CD4-positive, alpha-beta memory T cell (primary cell): ENCODE results near the gene GAA. TPM values are rescaled to one million over a fixed set of nuclear protein-coding genes. Genes with fewer than 3 reads are reported as not detected.
A peak's percentile ranks its signal among the peaks of the same experiment; 100 is the strongest.

ENCODE experiments used
- CTCF ChIA-PET: fragments of 350-600 bp; sonication (Branson Sonifier 250); formaldehyde crosslinking; loops from one replicate; lab custom pipeline; 2021; ENCODE audit warnings: inconsistent platforms; ENCODE audit not compliant: partially characterized antibody; lab: Charles Lee
- POLR2A ChIA-PET: fragments of 350-600 bp; sonication (Branson Sonifier 250); formaldehyde crosslinking; loops from one replicate; lab custom pipeline; 2021; ENCODE audit not compliant: partially characterized antibody; lab: Charles Lee
- DNase-seq, 5 donors: peaks; one replicate each; pipeline versions ENCODE4 v3.0.0 to v3.0.0-alpha.2; 2020 to 2022; ENCODE audit warnings: mixed read lengths in 1 of 5
- H3K27ac ChIP-seq: one replicate; pipeline ENCODE4 v1.7.0; 2013; ENCODE audit warnings: low read depth, low read length
- H3K27me3 ChIP-seq: 2 replicates; pipeline ENCODE4 v1.7.0; 2013; ENCODE audit warnings: mild to moderate bottlenecking, low read length, moderate library complexity; ENCODE audit not compliant: insufficient read depth
- H3K36me3 ChIP-seq: 2 replicates; pipeline ENCODE4 v1.7.0; 2013; ENCODE audit warnings: mild to moderate bottlenecking, low read length, moderate library complexity; ENCODE audit not compliant: insufficient read depth
- H3K4me1 ChIP-seq: 2 replicates; pipeline ENCODE4 v1.7.0; 2013; ENCODE audit warnings: mild to moderate bottlenecking, low read length, moderate library complexity; ENCODE audit not compliant: insufficient read depth
- H3K4me3 ChIP-seq, 2 donors: one replicate each; pipeline ENCODE4 v1.7.0; 2013; ENCODE audit warnings: low read length in 2 of 2, mild to moderate bottlenecking in 1 of 2
- H3K9me3 ChIP-seq, 2 donors: one replicate each; pipeline ENCODE4 v1.7.0; 2013; ENCODE audit warnings: low read length in 2 of 2, control low read depth in 1 of 2; ENCODE audit not compliant: control insufficient read depth in 1 of 2
- H3K27ac Mint-ChIP-seq, 7 donors: one replicate each; pipeline ENCODE4 v1.8.0; 2020 to 2021; ENCODE audit warnings: mixed read lengths in 7 of 7, mild to moderate bottlenecking in 6 of 7, inconsistent platforms in 3 of 7, moderate library complexity in 3 of 7
- H3K27me3 Mint-ChIP-seq, 2 donors: one replicate each; pipeline ENCODE4 v1.8.0; 2020 to 2021; ENCODE audit warnings: mixed read lengths in 2 of 2
- H3K36me3 Mint-ChIP-seq, 2 donors: one replicate each; pipeline ENCODE4 v1.8.0; 2020 to 2021; ENCODE audit warnings: mixed read lengths in 2 of 2, inconsistent platforms in 1 of 2, mild to moderate bottlenecking in 1 of 2
- H3K4me1 Mint-ChIP-seq, 4 donors: one replicate each; pipeline ENCODE4 v1.8.0; 2020 to 2021; ENCODE audit warnings: mixed read lengths in 4 of 4, mild to moderate bottlenecking in 1 of 4
- H3K4me3 Mint-ChIP-seq, 8 donors: one replicate each; pipeline ENCODE4 v1.8.0; 2020 to 2021; ENCODE audit warnings: mixed read lengths in 8 of 8, mild to moderate bottlenecking in 7 of 8, moderate library complexity in 6 of 8, inconsistent platforms in 3 of 8
- H3K9me3 Mint-ChIP-seq, 8 donors: one replicate each; pipeline ENCODE4 v1.8.0; 2020 to 2021; ENCODE audit warnings: mixed read lengths in 8 of 8, mild to moderate bottlenecking in 5 of 8, inconsistent platforms in 3 of 8, moderate library complexity in 1 of 8
- intact Hi-C: fragments of 100-400 bp; cut with micrococcal nuclease; formaldehyde crosslinking; loops from one replicate; pipeline ENCODE4 v1.15.1; 2023
- polyA plus RNA-seq, 2 donors: library from polyadenylated mRNA; unstranded; fragments of 300-500 nt; fragmentation: Illumina TruSeq; gene quantifications; one replicate each; pipeline ENCODE4 v1.2.3, GENCODE V29; 2021
- total RNA-seq, 2 experiments: library from RNA; stranded (reverse); gene quantifications; one replicate each; pipeline ENCODE4 v1.2.3, GENCODE V29; 2021

Gene GAA
- total and polyA plus RNA-seq, 4 experiments from 2014 or later = 14.5 to 44.8 (median 28.2) TPM

DNA sequence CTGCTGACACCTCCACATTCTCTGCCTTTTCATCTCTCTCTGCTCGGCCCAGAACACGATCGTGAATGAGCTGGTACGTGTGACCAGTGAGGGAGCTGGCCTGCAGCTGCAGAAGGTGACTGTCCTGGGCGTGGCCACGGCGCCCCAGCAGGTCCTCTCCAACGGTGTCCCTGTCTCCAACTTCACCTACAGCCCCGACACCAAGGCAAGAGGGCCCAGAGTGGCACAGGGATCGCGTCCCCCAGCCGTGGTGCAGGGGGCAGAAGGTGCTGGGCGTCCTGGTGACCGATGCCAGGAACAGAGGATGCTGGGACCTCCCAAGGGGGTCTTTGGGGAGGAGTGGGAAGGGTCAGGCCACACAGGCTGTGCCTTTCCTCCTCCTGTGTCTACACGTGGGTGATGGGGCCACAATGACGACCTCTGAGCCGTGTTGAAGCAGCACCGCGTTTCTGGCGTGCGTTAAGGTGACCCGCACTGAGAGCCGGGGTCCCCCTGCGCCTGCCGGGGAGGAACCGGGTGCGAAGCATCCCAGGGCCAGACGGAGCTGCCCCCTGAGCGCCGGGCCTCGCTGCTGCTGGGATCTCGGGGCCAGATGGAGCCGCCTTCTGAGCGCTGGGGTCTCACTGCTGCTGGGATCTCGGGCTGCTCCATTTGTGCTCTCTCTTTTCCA lies 17.4 kb downstream of the GAA start:
- POLR2A ChIA-PET = interaction anchor here (1.2 kb wide), 1 partner anchor 17 kb away, joined by 6 read pairs; the partner anchor contains the start of gene GAA
- Mint-ChIP-seq H3K27ac (no peak overlapping the region), H3K9me3 (peaks cover 0 to 6% (median 0%) of the 10 kb centered on the region in 8 donors), H3K27me3 (no peaks in the 10 kb centered on the region), H3K4me1 (no peaks in the 10 kb centered on the region), H3K4me3 (no peak overlapping the region), H3K36me3 (no peaks in the 10 kb centered on the region)
- intact Hi-C loops = no loop called here
- no peak overlapping the region for H3K4me3 ChIP-seq
- H3K9me3 ChIP-seq = no peaks in the 10 kb centered on the region
- CTCF ChIA-PET = no interaction called here
- DNase-seq = no peak
- no peak overlapping the region for H3K27ac ChIP-seq
- H3K27me3 ChIP-seq = no peaks in the 10 kb centered on the region
- no peaks in the 10 kb centered on the region for H3K36me3 ChIP-seq
- H3K4me1 ChIP-seq = no peaks in the 10 kb centered on the region

DNA sequence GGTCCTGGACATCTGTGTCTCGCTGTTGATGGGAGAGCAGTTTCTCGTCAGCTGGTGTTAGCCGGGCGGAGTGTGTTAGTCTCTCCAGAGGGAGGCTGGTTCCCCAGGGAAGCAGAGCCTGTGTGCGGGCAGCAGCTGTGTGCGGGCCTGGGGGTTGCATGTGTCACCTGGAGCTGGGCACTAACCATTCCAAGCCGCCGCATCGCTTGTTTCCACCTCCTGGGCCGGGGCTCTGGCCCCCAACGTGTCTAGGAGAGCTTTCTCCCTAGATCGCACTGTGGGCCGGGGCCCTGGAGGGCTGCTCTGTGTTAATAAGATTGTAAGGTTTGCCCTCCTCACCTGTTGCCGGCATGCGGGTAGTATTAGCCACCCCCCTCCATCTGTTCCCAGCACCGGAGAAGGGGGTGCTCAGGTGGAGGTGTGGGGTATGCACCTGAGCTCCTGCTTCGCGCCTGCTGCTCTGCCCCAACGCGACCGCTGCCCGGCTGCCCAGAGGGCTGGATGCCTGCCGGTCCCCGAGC lies 17.9 kb downstream of the GAA start:
- no peaks in the 10 kb centered on the region for H3K9me3 ChIP-seq
- no peaks in the 10 kb centered on the region for H3K27me3 Mint-ChIP-seq
- no peak for DNase-seq
- intact Hi-C loops = no loop called here
- no peak overlapping the region for H3K27ac ChIP-seq
- no peaks in the 10 kb centered on the region for H3K27me3 ChIP-seq
- POLR2A ChIA-PET = interaction anchor here (1.2 kb wide), 1 partner anchor 18 kb away, joined by 6 read pairs; the partner anchor contains the start of gene GAA
- no peak overlapping the region for H3K27ac Mint-ChIP-seq
- CTCF ChIA-PET = no interaction called here
- H3K36me3 ChIP-seq = no peaks in the 10 kb centered on the region
- no peaks in the 10 kb centered on the region for H3K4me1 Mint-ChIP-seq
- no peaks in the 10 kb centered on the region for H3K36me3 Mint-ChIP-seq
- H3K4me1 ChIP-seq = no peaks in the 10 kb centered on the region
- H3K4me3 Mint-ChIP-seq = no peak overlapping the region
- H3K4me3 ChIP-seq = no peak overlapping the region
- H3K9me3 Mint-ChIP-seq = peaks cover 0 to 6% (median 0%) of the 10 kb centered on the region in 8 donors

DNA sequence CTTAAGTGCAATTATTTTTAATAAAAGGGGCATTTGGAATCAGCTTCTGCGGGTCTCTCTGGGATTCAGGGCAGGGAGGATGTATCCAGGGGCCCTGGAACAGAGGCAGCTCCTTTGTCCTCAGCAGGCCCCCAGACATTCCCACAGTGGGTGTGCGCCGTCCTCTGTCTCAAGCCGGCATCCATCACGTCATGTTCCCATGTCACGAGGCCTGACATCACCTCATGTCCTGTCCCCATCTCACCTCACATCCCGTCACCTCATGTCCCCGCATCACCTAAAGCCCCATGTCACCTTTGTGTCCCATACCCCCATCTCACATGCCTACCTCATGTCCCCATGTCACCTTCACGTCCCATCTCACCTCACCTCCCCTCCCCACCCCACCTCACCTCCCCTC lies 18.5 kb downstream of the GAA start:
- Histone ChIP-seq H3K36me3 (no peaks in the 10 kb centered on the region), H3K27ac (no peak overlapping the region), H3K4me1 (no peaks in the 10 kb centered on the region), H3K4me3 (no peak overlapping the region), H3K9me3 (no peaks in the 10 kb centered on the region), H3K27me3 (no peaks in the 10 kb centered on the region)
- no peaks in the 10 kb centered on the region for H3K27me3 Mint-ChIP-seq
- H3K4me3 Mint-ChIP-seq = no peak overlapping the region
- intact Hi-C loops = no loop called here
- no peaks in the 10 kb centered on the region for H3K36me3 Mint-ChIP-seq
- POLR2A ChIA-PET = interaction anchor here (1.2 kb wide), 1 partner anchor 18 kb away, joined by 6 read pairs; the partner anchor contains the start of gene GAA
- H3K4me1 Mint-ChIP-seq = no peaks in the 10 kb centered on the region
- peaks cover 0 to 6% (median 0%) of the 10 kb centered on the region in 8 donors for H3K9me3 Mint-ChIP-seq
- H3K27ac Mint-ChIP-seq = no peak overlapping the region
- DNase-seq = no peak
- CTCF ChIA-PET = no interaction called here

DNA sequence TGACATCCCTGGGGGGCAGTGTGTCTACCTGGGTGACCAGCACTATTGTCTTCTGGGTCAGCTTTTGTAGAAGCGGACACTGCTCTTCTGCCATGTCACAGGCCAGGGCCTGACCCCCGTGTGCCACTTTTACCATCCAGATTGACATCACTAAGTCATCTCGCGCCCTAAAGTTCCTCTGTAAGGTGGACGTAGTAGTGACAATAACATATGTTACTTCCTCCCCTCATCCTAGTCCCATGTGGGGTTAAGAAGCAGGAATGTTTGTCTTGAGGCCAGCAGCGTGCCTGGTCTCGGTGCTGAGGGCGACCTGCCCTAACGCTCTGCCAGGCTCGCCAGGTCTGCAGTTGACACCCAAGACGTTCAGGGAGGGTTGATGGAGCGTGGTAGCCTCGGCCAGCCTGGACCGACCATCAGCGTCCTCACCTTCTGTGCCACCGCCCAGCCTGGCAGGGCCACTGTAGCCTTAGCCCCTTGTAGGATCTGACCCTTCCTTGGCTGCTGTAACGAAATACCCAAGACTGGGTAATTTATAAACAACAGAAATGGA lies 20.7 kb downstream of the GAA start:
- CTCF ChIA-PET = no interaction called here
- no peaks in the 10 kb centered on the region for H3K4me1 Mint-ChIP-seq
- no peak overlapping the region for H3K27ac ChIP-seq
- POLR2A ChIA-PET = no interaction called here
- H3K9me3 Mint-ChIP-seq = no peaks in the 10 kb centered on the region
- H3K4me1 ChIP-seq = no peaks in the 10 kb centered on the region
- H3K4me3 Mint-ChIP-seq = no peak overlapping the region
- intact Hi-C loops = no loop called here
- H3K36me3 ChIP-seq = no peaks in the 10 kb centered on the region
- no peak for DNase-seq
- peaks cover 3 to 5% of the 10 kb centered on the region in 2 donors for H3K27me3 Mint-ChIP-seq
- H3K27me3 ChIP-seq = no peaks in the 10 kb centered on the region
- no peaks in the 10 kb centered on the region for H3K9me3 ChIP-seq
- peak overlapping the region in 1 of 7 donors; percentile 65 for H3K27ac Mint-ChIP-seq
- H3K36me3 Mint-ChIP-seq = no peaks in the 10 kb centered on the region
- H3K4me3 ChIP-seq = no peak overlapping the region

DNA sequence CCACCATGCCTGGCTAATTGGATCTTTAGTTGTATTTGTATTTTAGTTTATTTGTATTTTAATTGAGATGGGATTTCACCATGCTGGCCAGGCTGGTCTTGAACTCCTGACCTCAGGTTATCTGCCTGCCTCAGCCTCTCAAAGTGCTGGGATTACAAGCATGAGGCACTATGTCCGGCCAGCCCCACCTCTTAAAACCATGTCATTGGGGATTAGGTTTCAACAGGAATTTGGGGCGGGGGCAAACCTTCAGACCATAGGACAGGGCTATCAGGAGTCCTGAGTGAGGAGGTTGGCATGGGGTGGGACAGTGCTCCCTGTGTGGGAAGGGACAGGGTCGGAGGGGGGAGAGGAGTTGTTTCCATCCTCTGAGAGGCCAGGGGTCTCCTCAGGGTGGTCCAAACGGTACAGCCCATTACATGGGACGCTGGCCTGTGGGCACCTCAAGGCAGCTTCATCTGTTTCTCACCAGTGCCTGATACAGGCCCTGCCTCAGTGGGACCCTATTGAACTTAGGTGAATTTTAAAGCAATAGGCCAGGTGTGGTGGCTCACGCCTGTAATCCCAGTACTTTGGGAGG lies 21.6 kb downstream of the GAA start:
- Histone ChIP-seq H3K36me3 (no peaks in the 10 kb centered on the region), H3K27ac (no peak overlapping the region), H3K4me1 (no peaks in the 10 kb centered on the region), H3K27me3 (no peaks in the 10 kb centered on the region), H3K4me3 (no peak overlapping the region), H3K9me3 (no peaks in the 10 kb centered on the region)
- POLR2A ChIA-PET = no interaction called here
- peaks cover 3 to 5% of the 10 kb centered on the region in 2 donors for H3K27me3 Mint-ChIP-seq
- no peak overlapping the region for H3K27ac Mint-ChIP-seq
- intact Hi-C loops = no loop called here
- no peaks in the 10 kb centered on the region for H3K9me3 Mint-ChIP-seq
- CTCF ChIA-PET = no interaction called here
- no peaks in the 10 kb centered on the region for H3K36me3 Mint-ChIP-seq
- no peaks in the 10 kb centered on the region for H3K4me1 Mint-ChIP-seq
- no peak overlapping the region for H3K4me3 Mint-ChIP-seq
- DNase-seq = no peak

DNA sequence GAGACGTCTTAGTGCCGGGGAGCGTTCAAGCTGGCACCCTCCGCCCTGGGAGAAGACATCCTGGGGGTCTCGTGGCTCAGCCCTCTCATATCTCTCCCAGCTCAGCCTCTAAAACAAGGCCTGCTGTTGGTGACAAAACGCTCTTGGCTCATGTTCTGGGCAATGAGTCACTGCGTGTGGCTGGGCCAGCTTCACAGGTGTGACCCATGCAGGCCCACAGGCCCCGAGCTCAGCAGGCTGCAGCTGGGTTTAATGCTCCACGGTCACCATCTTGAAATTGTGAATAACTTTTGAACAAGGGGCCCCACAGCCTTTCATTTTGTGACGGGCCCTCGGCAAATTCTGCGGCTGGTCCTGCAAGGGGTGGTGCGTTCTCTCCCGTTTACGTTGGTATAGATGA lies 22.4 kb downstream of the GAA start:
- no peaks in the 10 kb centered on the region for H3K4me1 Mint-ChIP-seq

DNA sequence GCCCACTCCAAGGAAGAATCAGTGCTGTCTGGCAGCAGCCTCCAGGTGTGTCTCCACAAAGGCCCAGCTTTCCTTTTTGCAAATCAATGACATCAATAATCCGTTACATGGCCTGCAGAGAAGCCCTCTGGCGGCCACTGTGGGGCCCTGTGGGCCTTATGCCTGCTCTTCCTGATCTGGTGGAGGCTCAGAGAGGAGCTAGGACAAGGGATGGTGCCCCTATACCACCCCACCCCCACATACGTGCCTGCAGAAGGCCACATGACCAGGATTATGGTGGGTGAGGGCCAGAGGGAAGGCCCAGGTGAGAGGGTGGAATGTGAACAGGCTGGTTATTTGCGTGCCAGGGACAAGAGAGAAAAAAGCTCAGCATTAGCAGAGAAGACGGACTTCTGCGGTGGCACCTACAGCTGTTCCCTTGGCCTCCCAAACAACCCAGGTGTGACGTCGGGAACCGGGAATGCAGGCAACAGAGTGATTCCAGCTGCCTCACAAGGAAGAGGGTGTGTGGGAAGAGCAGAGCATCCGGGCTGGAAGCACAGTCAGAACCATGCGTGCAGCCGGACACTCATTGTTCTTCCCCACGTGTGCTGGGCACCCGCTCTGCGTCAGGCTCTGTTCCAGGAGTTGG lies 23.1 kb downstream of the GAA start:
- POLR2A ChIA-PET = no interaction called here
- no peaks in the 10 kb centered on the region for H3K36me3 Mint-ChIP-seq
- H3K4me1 ChIP-seq = no peaks in the 10 kb centered on the region
- no peak overlapping the region for H3K4me3 Mint-ChIP-seq
- intact Hi-C loops = no loop called here
- peak overlapping the region in 1 of 7 donors; percentile 12 for H3K27ac Mint-ChIP-seq
- no peak overlapping the region for H3K4me3 ChIP-seq
- CTCF ChIA-PET = interaction anchor here (1.0 kb wide), 1 partner anchor 73 kb away, joined by 3 read pairs; no protein-coding TSS in a partner anchor
- no peaks in the 10 kb centered on the region for H3K9me3 ChIP-seq
- no peaks in the 10 kb centered on the region for H3K4me1 Mint-ChIP-seq
- no peak for DNase-seq
- H3K27me3 Mint-ChIP-seq = peaks cover 4 to 5% of the 10 kb centered on the region in 2 donors
- no peaks in the 10 kb centered on the region for H3K9me3 Mint-ChIP-seq
- H3K36me3 ChIP-seq = no peaks in the 10 kb centered on the region
- H3K27ac ChIP-seq = no peak overlapping the region
- H3K27me3 ChIP-seq = no peaks in the 10 kb centered on the region

More for the DNA sequence above, 22.4 kb downstream of the GAA start:
- H3K27me3 Mint-ChIP-seq = peaks cover 3 to 5% of the 10 kb centered on the region in 2 donors
- no peak for DNase-seq
- Histone ChIP-seq H3K4me1 (no peaks in the 10 kb centered on the region), H3K27me3 (no peaks in the 10 kb centered on the region), H3K36me3 (no peaks in the 10 kb centered on the region), H3K27ac (no peak overlapping the region), H3K9me3 (no peaks in the 10 kb centered on the region), H3K4me3 (no peak overlapping the region)
- intact Hi-C loops = no loop called here
- no peak overlapping the region for H3K4me3 Mint-ChIP-seq
- no peaks in the 10 kb centered on the region for H3K36me3 Mint-ChIP-seq
- ChIA-PET POLR2A (no interaction called here), CTCF (no interaction called here)
- H3K9me3 Mint-ChIP-seq = no peaks in the 10 kb centered on the region
- no peak overlapping the region for H3K27ac Mint-ChIP-seq
